Mesothelial cell of epicardium (in vitro differentiated cells): ENCODE measurements around the gene NOS1AP. TPM values are rescaled to one million over a fixed set of nuclear protein-coding genes. Genes with fewer than 3 reads are reported as not detected.

Experiments
- DNase-seq, 2 experiments: peaks; one replicate each; pipeline ENCODE4 v3.0.0; 2021; ENCODE audit warnings: low spot score in 2 of 2; ENCODE audit not compliant: unreplicated experiment in 2 of 2
- H3K27ac Mint-ChIP-seq: 2 replicates; pipeline ENCODE4 v1.8.0; 2021; ENCODE audit warnings: mixed read lengths
- H3K27me3 Mint-ChIP-seq: 2 replicates; pipeline ENCODE4 v1.8.0; 2021; ENCODE audit warnings: low read depth, mixed read lengths
- H3K36me3 Mint-ChIP-seq: 2 replicates; pipeline ENCODE4 v1.8.0; 2021; ENCODE audit warnings: mixed read lengths
- H3K4me1 Mint-ChIP-seq: 2 replicates; pipeline ENCODE4 v1.8.0; 2021; ENCODE audit warnings: mixed read lengths
- H3K4me3 Mint-ChIP-seq: 2 replicates; pipeline ENCODE4 v1.8.0; 2021; ENCODE audit warnings: mild to moderate bottlenecking, moderate library complexity, mixed read lengths
- H3K9me3 Mint-ChIP-seq: 2 replicates; pipeline ENCODE4 v1.8.0; 2021; ENCODE audit warnings: mixed read lengths
- total RNA-seq: library from RNA; stranded (reverse); gene quantifications from 3 replicates; pipeline ENCODE4 v1.2.1, GENCODE V29; 2021
- TF ChIP-seq, protein P1 (sequence below): fragments of 200-600 bp; sonication (generic); IDR thresholded peaks from one replicate; pipeline ENCODE4 v1.5.0; 2021; ENCODE audit warnings: antibody characterized with exemption; ENCODE audit not compliant: unreplicated experiment

NOS1AP gene
- total RNA-seq, 1 donor from 2014 or later, result 4.4 TPM

DNA sequence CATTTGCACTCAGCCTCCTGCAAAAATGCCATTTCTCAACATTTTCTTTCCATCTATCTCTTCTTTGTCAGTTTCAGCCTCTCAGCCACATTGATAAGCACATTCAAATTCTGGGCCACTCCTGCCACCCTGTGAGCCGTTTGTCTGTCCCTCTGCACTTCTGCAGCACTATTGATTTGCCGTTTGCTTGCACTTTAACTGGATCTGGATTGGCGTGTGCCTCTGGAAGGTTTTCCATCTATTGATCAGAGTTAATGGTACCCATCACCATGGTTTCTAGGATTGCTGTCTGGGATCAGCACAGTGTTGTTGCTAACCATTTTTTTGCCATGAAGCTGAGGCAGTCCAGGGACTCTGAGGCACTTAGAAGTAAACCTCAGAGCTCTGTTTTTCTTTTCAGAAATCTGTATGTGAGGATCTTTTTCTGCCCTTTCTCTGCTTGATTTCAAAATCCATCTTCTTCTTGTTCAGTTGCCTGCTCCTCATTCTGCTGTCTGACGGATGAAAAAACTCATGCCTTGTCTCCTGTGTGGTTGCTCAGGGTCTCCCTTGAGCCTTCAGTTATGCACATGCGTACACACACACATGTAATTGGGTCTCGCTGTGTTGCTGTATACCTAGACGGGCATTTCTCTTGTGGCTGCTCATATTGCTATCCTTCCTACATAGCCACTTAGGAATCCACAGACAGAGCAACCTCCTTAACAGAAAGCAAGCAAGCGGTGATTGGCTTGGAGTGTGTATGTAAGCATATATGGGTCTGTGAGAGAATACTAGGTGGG is 67.9 kb downstream of the NOS1AP start:
- Mint-ChIP-seq H3K4me3 (no peak overlapping the region), H3K9me3 (no peaks in the 10 kb centered on the region), H3K27ac (no peak overlapping the region), H3K4me1 (peaks cover 18% of the 10 kb centered on the region), H3K36me3 (no peaks in the 10 kb centered on the region), H3K27me3 (no peaks in the 10 kb centered on the region)
- no peak for DNase-seq
- TF ChIP-seq, protein P1, sequence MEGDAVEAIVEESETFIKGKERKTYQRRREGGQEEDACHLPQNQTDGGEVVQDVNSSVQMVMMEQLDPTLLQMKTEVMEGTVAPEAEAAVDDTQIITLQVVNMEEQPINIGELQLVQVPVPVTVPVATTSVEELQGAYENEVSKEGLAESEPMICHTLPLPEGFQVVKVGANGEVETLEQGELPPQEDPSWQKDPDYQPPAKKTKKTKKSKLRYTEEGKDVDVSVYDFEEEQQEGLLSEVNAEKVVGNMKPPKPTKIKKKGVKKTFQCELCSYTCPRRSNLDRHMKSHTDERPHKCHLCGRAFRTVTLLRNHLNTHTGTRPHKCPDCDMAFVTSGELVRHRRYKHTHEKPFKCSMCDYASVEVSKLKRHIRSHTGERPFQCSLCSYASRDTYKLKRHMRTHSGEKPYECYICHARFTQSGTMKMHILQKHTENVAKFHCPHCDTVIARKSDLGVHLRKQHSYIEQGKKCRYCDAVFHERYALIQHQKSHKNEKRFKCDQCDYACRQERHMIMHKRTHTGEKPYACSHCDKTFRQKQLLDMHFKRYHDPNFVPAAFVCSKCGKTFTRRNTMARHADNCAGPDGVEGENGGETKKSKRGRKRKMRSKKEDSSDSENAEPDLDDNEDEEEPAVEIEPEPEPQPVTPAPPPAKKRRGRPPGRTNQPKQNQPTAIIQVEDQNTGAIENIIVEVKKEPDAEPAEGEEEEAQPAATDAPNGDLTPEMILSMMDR, result no peak

DNA sequence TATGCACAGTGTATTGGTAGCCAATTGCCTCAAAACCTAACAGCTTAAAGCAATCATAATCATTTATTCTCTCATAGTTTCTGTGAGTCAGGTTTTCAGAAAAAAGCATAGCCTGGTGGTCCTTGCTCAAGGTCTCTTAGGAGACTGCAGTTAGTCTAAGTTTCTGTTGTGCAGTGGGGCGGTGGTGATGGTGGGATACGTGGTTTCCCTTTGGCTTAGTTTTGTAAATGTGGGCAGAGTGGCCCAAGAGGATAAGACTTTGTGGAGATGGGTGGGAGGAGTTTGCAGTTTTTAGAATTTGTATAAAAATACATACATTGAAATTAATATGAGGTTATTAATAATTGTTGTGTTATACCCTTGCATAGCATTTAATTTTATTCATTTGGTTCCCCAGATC is 68.6 kb downstream of the NOS1AP start:
- Mint-ChIP-seq H3K36me3 (no peaks in the 10 kb centered on the region), H3K9me3 (no peaks in the 10 kb centered on the region), H3K4me3 (no peak overlapping the region), H3K27me3 (no peaks in the 10 kb centered on the region), H3K27ac (no peak overlapping the region), H3K4me1 (peaks cover 18% of the 10 kb centered on the region)
- no peak for DNase-seq
- TF ChIP-seq, protein P1, result no peak

DNA sequence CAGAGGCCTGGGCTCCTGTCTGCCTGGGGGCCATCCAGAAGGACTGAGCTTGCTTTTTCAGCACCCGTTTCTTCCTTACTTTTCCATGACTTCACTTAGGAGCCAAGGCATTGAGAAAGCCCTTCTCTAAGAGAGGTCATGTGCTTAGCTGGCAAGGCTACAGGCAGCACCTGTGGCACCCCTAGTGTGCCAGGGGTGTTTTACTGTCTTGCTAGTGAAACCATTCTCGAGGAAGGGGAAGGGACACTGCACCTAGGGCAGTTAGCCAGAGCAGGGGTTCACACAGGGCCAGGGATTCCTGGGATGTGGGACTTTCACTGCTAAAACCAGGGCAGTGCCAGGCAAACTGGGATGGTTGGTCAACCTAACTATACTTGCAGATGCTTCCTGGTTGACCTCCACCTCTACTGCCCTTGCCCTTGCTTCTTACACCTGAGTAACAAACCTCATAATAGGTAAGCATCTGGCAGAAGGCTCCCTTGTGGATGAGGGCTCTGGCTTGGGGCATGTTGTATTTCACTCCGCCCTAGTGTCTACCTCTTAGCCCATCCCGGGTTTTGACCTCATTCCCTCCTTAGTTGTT is 69.2 kb downstream of the NOS1AP start:
- DNase-seq, result no peak
- no peaks in the 10 kb centered on the region for H3K36me3 Mint-ChIP-seq
- H3K27ac Mint-ChIP-seq, result no peak overlapping the region
- H3K9me3 Mint-ChIP-seq, result no peaks in the 10 kb centered on the region
- H3K27me3 Mint-ChIP-seq, result no peaks in the 10 kb centered on the region
- TF ChIP-seq, protein P1, result no peak
- H3K4me3 Mint-ChIP-seq, result no peak overlapping the region
- H3K4me1 Mint-ChIP-seq, result peaks cover 18% of the 10 kb centered on the region

DNA sequence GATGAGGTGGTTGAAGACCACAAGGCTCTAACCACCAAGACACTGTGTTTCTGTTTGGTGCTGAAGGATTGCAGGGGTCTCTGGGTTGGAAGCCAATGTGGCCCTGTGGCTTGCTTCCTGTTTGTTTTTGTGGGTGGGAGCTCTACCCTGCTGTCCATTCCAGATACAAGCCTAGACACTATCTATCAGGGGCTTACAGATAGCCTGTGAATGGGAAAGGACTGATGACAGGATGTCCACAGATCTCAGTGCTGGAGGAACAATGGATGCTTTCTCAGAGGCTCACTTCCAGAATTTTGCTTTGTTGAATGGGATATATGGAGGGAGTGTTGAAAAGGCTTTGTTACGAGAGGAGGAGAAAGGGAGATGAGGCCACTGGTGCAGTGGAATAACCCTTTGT is 69.7 kb downstream of the NOS1AP start:
- TF ChIP-seq, protein P1, result no peak
- H3K27me3 Mint-ChIP-seq, result no peaks in the 10 kb centered on the region
- peaks cover 18% of the 10 kb centered on the region for H3K4me1 Mint-ChIP-seq
- no peak overlapping the region for H3K4me3 Mint-ChIP-seq
- H3K9me3 Mint-ChIP-seq, result no peaks in the 10 kb centered on the region
- no peak overlapping the region for H3K27ac Mint-ChIP-seq
- no peaks in the 10 kb centered on the region for H3K36me3 Mint-ChIP-seq
- no peak for DNase-seq

DNA sequence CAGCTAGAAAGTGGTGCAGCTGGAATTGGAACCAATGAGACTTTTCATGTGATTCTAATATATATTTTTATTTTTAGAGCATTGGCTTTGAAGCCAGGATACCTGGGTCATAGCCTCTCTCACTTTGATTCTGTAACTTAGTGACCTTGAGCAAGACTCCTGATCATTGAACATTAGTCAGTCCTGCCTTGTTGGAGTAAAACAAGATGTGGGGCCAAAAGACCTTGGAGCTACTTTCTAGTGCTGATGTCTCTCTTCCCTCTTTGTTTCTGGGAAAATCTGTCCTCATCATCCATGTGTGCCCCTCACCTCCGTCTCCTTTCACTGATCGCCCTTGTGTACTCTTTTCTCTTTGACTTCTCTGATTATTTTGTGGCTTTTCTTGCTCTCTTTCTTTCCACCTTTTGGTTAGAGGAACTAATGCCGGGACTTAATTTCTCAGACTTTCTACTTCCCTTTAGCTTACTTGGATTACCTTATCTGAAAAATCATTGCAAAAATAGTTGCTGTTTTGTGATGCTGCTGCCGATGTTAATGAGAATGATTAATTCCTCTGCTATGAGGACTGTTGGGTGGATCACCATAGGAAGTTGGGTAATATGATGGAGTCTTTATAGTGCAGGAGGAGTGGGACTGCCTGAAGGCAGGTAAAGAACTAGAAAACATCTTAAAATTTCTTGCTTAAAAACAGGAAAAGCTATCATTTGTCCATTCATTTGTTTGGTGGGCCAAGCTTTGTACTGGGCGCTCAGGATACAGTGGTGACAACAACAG is 72.0 kb downstream of the NOS1AP start:
- Mint-ChIP-seq H3K27ac (no peak overlapping the region), H3K4me1 (peaks cover 12% of the 10 kb centered on the region), H3K4me3 (no peak overlapping the region), H3K9me3 (no peaks in the 10 kb centered on the region), H3K36me3 (no peaks in the 10 kb centered on the region), H3K27me3 (no peaks in the 10 kb centered on the region)
- DNase-seq, result no peak
- TF ChIP-seq, protein P1, result no peak
